Vagina (tissue), 2 donors: ENCODE measurements around the gene PKIB.

Experiments used
- CTCF ChIP-seq, 3 experiments: fragments of 450-650 bp in 2 of 3; fragments of 200-600 bp in 1 of 3; sonication (generic) in 1 of 3; IDR thresholded peaks; one replicate each; pipeline ENCODE4 v1.5.1; 2017 to 2019; ENCODE audit warnings: antibody characterized with exemption in 3 of 3, mild to moderate bottlenecking in 2 of 3, moderate library complexity in 2 of 3
- POLR2AphosphoS5 ChIP-seq, 2 donors: sonication (generic); formaldehyde crosslinking; IDR thresholded peaks; one replicate each; pipeline ENCODE4 v1.9.0; 2017; ENCODE audit warnings: antibody characterized with exemption in 2 of 2, mild to moderate bottlenecking in 2 of 2, low read depth in 1 of 2; ENCODE audit not compliant: insufficient read depth in 1 of 2

DNA sequence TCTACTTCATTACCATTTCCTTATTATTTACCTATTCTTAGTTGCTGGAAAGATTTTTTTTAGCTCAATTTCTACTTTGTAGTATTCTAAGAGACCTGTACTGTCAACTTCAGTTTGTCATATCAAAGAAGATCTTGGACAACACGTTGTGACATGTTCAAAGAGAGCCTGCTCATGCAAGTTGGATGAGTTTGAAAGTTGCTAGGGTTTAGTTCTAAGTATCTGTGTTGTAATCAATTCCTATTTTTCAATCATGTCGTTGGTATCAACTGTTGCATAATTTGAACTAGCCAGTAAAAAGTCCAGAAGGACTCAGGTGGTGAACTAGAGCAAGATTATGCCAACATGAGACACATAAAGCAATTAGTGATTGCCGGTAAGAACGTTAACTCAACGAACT is 30.2 kb downstream of the PKIB start:
- no peak for TF ChIP-seq CTCF (IDR thresholded peaks at IDR 0.05)
- no peak for TF ChIP-seq POLR2AphosphoS5 (IDR thresholded peaks at IDR 0.05; ENCODE audit: insufficient read depth in 1 of 2, low read depth in 1 of 2)
